Stomach smooth muscle (tissue), 2 donors: Measurements from ENCODE around the gene DUSP22.

ENCODE experiments used
- H3K27ac ChIP-seq: one replicate; pipeline ENCODE4 v1.7.0; 2013; ENCODE audit warnings: mild to moderate bottlenecking, low read length, inconsistent platforms
- H3K27me3 ChIP-seq, 2 donors: one replicate each; pipeline ENCODE4 v1.7.0; 2013; ENCODE audit warnings: low read length in 2 of 2; ENCODE audit not compliant: insufficient read depth in 2 of 2, control insufficient read depth in 1 of 2
- H3K36me3 ChIP-seq, 2 donors: one replicate each; pipeline ENCODE4 v1.7.0; 2013; ENCODE audit warnings: low read length in 2 of 2; ENCODE audit not compliant: control insufficient read depth in 2 of 2, insufficient read depth in 2 of 2
- H3K4me1 ChIP-seq: one replicate; pipeline ENCODE4 v1.7.0; 2013; ENCODE audit warnings: low read length; ENCODE audit not compliant: control insufficient read depth, insufficient read depth
- H3K4me3 ChIP-seq, 2 donors: one replicate each; pipeline ENCODE4 v1.7.0; 2013; ENCODE audit warnings: low read length in 2 of 2
- H3K9ac ChIP-seq, 2 donors: one replicate each; pipeline ENCODE4 v1.7.0; 2013; ENCODE audit warnings: low read length in 2 of 2, mild to moderate bottlenecking in 1 of 2
- H3K9me3 ChIP-seq, 2 donors: one replicate each; pipeline ENCODE4 v1.7.0; 2013; ENCODE audit warnings: low read length in 2 of 2; ENCODE audit not compliant: control insufficient read depth in 2 of 2
- donor health status: healthy.
- donor health status: Pancreatic carcinoma.

Gene DUSP22

DNA sequence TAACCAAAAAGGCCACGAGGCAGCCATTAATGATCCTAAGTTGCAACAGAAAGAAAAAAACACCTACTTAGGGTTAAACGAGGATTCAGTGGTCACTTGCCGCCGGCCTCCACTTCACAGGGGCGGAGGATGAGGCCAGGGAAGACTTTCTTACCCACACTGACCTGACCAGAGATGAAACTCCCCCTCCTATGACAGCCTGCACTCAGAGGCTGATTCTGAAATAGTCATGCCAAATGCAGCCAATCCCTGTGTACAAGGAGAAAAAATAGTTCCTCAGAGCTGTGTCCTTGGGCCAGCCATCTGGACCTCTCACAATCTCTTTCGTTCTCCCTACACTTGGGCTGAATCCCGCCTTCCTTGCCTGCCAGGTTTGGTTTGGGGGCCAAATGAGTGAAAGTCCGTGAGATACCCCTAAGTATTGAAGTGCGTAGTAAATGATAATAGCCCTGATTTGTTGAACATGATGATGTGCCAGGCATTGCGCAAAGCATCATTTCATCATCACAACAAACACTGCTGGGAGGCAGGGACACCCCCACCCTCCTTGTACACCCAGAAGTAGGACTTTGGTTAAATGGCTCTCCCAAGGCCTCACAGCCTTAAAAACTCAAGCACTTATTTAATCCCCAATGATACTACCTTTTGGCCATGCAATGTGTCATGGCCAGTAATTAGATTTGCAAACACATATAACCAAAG, 96.1 kb downstream of the DUSP22 start:
- Histone ChIP-seq H3K27me3 (peaks cover 23 to 58% of the 10 kb centered on the region in 2 donors), H3K9ac (no peak overlapping the region), H3K36me3 (no peaks in the 10 kb centered on the region), H3K4me3 (no peak overlapping the region), H3K27ac (no peak overlapping the region), H3K9me3 (no peaks in the 10 kb centered on the region), H3K4me1 (peaks cover 20% of the 10 kb centered on the region)

DNA sequence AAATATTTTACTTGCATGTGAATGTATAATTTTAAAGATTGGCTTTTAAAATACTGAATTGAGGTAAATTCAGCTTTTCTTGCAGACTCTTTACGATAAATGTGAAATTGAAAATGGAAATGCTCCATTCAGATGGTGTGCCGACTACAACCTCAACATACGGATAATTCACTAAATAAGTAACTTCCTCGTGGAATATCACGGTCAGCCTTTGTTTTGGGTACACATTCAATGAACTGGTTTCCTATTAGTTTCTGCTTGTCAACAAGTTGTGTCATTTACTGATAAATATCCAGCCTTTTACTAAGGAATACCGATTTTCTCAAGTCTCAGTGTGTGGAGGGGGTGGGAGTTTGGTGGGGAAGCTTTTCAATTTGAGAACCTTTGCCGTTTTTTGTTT, 96.9 kb downstream of the DUSP22 start:
- Histone ChIP-seq H3K9ac (no peak overlapping the region), H3K36me3 (no peaks in the 10 kb centered on the region), H3K4me1 (peaks cover 27% of the 10 kb centered on the region), H3K27ac (no peak overlapping the region), H3K27me3 (peaks cover 26 to 63% of the 10 kb centered on the region in 2 donors), H3K9me3 (no peaks in the 10 kb centered on the region), H3K4me3 (no peak overlapping the region)

DNA sequence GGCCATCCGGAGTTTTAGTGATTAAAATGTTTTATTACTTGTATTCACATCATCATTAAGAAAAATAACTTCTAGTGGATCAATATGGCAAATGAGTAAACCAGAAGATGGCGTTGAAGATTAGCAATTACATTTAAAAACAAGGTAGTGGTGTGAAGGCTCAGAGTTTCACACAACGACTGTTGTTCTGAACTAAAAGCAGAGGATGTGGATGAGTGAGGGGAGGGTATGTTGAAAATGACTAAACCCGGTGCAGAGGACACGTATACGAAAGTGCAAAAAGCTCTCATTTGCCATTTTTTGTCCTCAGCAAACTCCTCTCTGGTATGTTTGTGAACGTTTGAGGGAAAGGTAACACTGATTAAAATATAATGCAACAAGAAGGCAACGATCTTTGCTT, 97.3 kb downstream of the DUSP22 start:
- Histone ChIP-seq H3K27me3 (peaks cover 29 to 61% of the 10 kb centered on the region in 2 donors), H3K4me1 (peaks cover 27% of the 10 kb centered on the region), H3K27ac (no peak overlapping the region), H3K4me3 (no peak overlapping the region), H3K36me3 (no peaks in the 10 kb centered on the region), H3K9ac (no peak overlapping the region), H3K9me3 (no peaks in the 10 kb centered on the region)

DNA sequence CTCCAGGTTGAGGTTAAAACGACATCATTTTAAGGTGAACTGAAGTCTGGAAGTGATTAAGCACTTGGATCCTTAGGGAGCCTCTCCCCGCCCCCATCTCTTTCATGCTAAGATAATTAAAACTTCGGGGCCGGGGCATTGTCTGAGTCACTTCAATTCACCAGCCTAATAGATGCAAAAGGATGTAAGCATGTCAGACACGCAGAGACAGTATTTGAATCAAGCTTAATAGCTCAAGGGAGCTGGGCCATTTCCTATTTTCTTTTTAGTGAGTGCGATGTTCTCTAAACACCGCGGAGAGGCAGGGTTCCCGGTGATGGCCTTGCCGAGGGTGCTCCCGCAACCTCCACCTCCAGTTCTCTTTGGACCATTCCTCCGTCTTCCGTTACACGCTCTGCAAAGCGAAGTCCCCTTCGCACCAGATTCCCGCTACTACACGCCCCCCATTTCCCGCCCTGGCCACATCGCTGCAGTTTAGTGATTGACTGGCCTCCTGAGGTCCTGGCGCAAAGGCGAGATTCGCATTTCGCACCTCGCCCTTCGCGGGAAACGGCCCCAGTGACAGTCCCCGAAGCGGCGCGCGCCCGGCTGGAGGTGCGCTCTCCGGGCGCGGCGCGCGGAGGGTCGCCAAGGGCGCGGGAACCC, 98.7 kb downstream of the DUSP22 start:
- Histone ChIP-seq H3K4me3 (peak overlapping the region; percentile 47 to 56), H3K27me3 (peaks cover 34 to 56% of the 10 kb centered on the region in 2 donors), H3K36me3 (no peaks in the 10 kb centered on the region), H3K9me3 (no peaks in the 10 kb centered on the region), H3K4me1 (peaks cover 27% of the 10 kb centered on the region), H3K9ac (no peak overlapping the region), H3K27ac (no peak overlapping the region)

DNA sequence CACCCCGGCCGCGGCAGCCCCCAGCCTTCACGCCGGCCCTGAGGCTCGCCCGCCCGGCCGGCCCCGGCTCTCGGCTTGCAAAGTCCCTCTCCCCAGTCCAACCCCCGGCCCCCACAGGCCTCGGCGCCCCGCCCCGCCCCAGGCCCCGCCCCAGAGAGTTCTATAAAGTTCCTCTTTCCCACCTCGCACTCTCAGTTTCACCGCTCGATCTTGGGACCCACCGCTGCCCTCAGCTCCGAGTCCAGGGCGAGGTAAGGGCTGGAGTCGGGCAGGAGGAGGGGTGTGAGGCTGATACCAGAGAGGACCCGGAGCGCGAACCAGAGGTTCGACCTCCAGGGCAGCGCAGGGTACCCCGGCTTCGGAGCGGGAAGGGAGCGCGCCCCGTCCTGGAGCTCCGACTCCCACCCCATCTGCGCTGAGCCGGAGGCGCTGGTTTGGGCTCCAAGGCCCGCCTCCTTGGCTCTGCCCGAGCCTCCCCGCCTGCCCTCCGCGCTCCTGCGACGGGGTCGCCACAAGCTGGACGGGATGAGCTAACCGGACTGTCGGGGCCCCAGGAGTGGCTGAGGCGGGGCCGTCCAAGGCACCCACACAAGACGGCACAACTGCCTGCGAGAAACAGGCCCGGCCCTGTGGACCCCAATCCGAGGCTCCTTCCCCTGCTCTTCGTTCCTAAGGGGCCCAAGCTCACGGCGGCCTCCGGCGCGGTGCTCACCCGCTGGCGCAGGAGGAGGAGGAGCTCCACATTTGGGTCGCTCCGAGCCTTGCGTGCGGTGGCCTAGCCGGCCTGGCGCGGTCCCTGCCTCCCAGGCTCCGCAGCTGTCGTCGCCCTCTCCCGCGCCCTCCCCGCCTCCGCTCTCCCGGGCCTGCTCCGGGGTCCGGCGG, 99.5 kb downstream of the DUSP22 start, which contains the start of gene IRF4:
Gene IRF4 (plus strand): TSS at position 194 of the 882 bp plus-strand sequence. CDS start 1,401 bp downstream, outside the sequence.
- Histone ChIP-seq H3K9me3 (no peaks in the 10 kb centered on the region), H3K27me3 (peaks cover 34 to 51% of the 10 kb centered on the region in 2 donors), H3K4me1 (peaks cover 27% of the 10 kb centered on the region), H3K4me3 (peak within 1 kb of the TSS; percentile 56 to 63), H3K9ac (no peak within 1 kb of the TSS), H3K36me3 (no peaks in the 10 kb centered on the region), H3K27ac (no peak within 1 kb of the TSS)

- H3K9me3 ChIP-seq: no peaks in the 10 kb centered on the region
- H3K27ac ChIP-seq: no peak overlapping the region
- peak overlapping the region; percentile 45 to 63 for H3K4me3 ChIP-seq
- peaks cover 27% of the 10 kb centered on the region for H3K4me1 ChIP-seq
- peaks cover 37 to 50% of the 10 kb centered on the region in 2 donors for H3K27me3 ChIP-seq
- no peak overlapping the region for H3K9ac ChIP-seq
- H3K36me3 ChIP-seq: no peaks in the 10 kb centered on the region
Measured at GRCh38 chr6:392441-393390, 100.4 kb downstream of the DUSP22 start.

- H3K27ac ChIP-seq: no peak overlapping the region
- H3K27me3 ChIP-seq: peaks cover 32 to 46% of the 10 kb centered on the region in 2 donors
- H3K36me3 ChIP-seq: no peaks in the 10 kb centered on the region
- H3K4me3 ChIP-seq: peak overlapping the region in 1 of 2 donors; percentile 63
- no peaks in the 10 kb centered on the region for H3K9me3 ChIP-seq
- H3K9ac ChIP-seq: no peak overlapping the region
- H3K4me1 ChIP-seq: peaks cover 27% of the 10 kb centered on the region
Measured at GRCh38 chr6:393391-394221, 101.3 kb downstream of the DUSP22 start.

DNA sequence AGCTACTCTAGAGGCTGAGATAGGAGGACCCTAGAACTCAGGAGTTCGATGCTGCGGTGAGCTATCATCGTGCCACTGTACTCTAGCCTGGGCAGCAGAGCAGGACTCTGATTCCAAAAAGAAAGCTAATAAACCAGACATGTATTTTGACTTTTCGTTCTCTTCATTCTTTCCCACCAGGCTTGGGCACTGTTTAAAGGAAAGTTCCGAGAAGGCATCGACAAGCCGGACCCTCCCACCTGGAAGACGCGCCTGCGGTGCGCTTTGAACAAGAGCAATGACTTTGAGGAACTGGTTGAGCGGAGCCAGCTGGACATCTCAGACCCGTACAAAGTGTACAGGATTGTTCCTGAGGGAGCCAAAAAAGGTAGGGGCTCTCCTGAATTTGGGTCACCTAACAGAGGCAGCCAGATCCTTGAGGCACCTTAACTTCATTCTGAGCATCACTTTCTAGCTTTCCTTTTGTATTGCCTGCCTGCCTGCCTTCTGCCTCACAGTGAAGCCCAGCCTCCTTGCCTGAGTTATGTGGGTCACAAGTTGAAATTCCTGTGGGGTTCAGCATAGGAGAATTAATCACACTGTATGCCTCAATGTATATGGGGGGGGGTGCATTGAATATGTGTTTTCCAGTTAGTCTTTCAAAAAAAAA, 102.5 kb downstream of the DUSP22 start:
- Histone ChIP-seq H3K4me1 (peaks cover 27% of the 10 kb centered on the region), H3K36me3 (no peaks in the 10 kb centered on the region), H3K4me3 (no peak overlapping the region), H3K9ac (no peak overlapping the region), H3K27ac (no peak overlapping the region), H3K27me3 (peaks cover 34 to 37% of the 10 kb centered on the region in 2 donors), H3K9me3 (no peaks in the 10 kb centered on the region)

- Histone ChIP-seq H3K4me1 (peaks cover 27% of the 10 kb centered on the region), H3K36me3 (no peaks in the 10 kb centered on the region), H3K9me3 (no peaks in the 10 kb centered on the region), H3K27me3 (peaks cover 33 to 34% of the 10 kb centered on the region in 2 donors), H3K9ac (no peak overlapping the region), H3K27ac (no peak overlapping the region), H3K4me3 (no peak overlapping the region)
Measured at GRCh38 chr6:395432-396125, 103.3 kb downstream of the DUSP22 start.
